ENCODE data around the gene ACTN2.
A peak's percentile ranks its signal among the peaks of the same experiment; 100 is the strongest.

Gene ACTN2

GRCh38 chr1:236774926-236775325, 88.6 kb downstream of the ACTN2 start:
- DNase-seq (ENCODE audit: low read depth in 2 of 2), result no peak

- no peak for DNase-seq (ENCODE audit: low read depth in 2 of 2)
Observed at GRCh38 chr1:236779312-236779711, 93.0 kb downstream of the ACTN2 start.

- DNase-seq (ENCODE audit: low read depth in 2 of 2), result no peak
Observed at GRCh38 chr1:236785477-236785876, 99.2 kb downstream of the ACTN2 start.

- DNase-seq (ENCODE audit: low read depth in 2 of 2), result no peak
Observed at GRCh38 chr1:236786453-236786852, 100.2 kb downstream of the ACTN2 start.

- DNase-seq (ENCODE audit: low read depth in 2 of 2), result no peak
Observed at GRCh38 chr1:236794585-236795034, 108.3 kb downstream of the ACTN2 start.

GRCh38 chr1:236795035-236795756, 108.9 kb downstream of the ACTN2 start, which contains the start of gene MTR:
Gene MTR, plus strand, starts transcription at chr1:236795292. Its CDS starts 412 bp downstream, at chr1:236795704.
- peak; percentile 90 to 96 for DNase-seq (ENCODE audit: low read depth in 2 of 2)

GRCh38 chr1:236795757-236796667, 109.7 kb downstream of the ACTN2 start:
- peak; percentile 59 to 73 for DNase-seq (ENCODE audit: low read depth in 2 of 2)

GRCh38 chr1:236799001-236799400, 112.7 kb downstream of the ACTN2 start:
- no peak for DNase-seq (ENCODE audit: low read depth in 2 of 2)

GRCh38 chr1:236800002-236800620, 113.8 kb downstream of the ACTN2 start:
- DNase-seq (ENCODE audit: low read depth in 2 of 2), result no peak

- DNase-seq (ENCODE audit: low read depth in 2 of 2), result no peak
Observed at GRCh38 chr1:236800623-236801022, 114.3 kb downstream of the ACTN2 start.

GRCh38 chr1:236802264-236802663, 116.0 kb downstream of the ACTN2 start:
- no peak for DNase-seq (ENCODE audit: low read depth in 2 of 2)

GRCh38 chr1:236806634-236807033, 120.3 kb downstream of the ACTN2 start:
- DNase-seq (ENCODE audit: low read depth in 2 of 2), result no peak

GRCh38 chr1:236808005-236808404, 121.7 kb downstream of the ACTN2 start:
- DNase-seq (ENCODE audit: low read depth in 2 of 2), result no peak

GRCh38 chr1:236808564-236809130, 122.3 kb downstream of the ACTN2 start:
- DNase-seq (ENCODE audit: low read depth in 2 of 2), result no peak

GRCh38 chr1:236809148-236809547, 122.8 kb downstream of the ACTN2 start:
- no peak for DNase-seq (ENCODE audit: low read depth in 2 of 2)

GRCh38 chr1:236810018-236810417, 123.7 kb downstream of the ACTN2 start:
- no peak for DNase-seq (ENCODE audit: low read depth in 2 of 2)

- DNase-seq (ENCODE audit: low read depth in 2 of 2), result no peak
Observed at GRCh38 chr1:236812334-236813030, 126.2 kb downstream of the ACTN2 start.
